Endothelial cell of umbilical vein (primary cell): ENCODE data around the gene CACTIN. TPM values are rescaled to one million over a fixed set of nuclear protein-coding genes. Genes with fewer than 3 reads are reported as not detected.

Source experiments
- BruUV-seq: library from RNA; stranded (reverse); fragments of 400-500 nt; replicated peaks from 2 replicates; lab custom pipeline; 2021; lab: Mats Ljungman, UMichigan
- CTCF ChIA-PET: fragments of 300-600, 350-600 bp; sonication (Branson Sonifier 250); formaldehyde crosslinking; loops from one replicate; lab custom pipeline; 2021; ENCODE audit warnings: antibody characterized with exemption, inconsistent platforms; lab: Charles Lee
- POLR2A ChIA-PET: fragments of 300-600, 350-600 bp; sonication (Branson Sonifier 250); formaldehyde crosslinking; loops from one replicate; lab custom pipeline; 2021; ENCODE audit warnings: antibody characterized with exemption, inconsistent platforms; lab: Charles Lee
- DNase-seq: peaks from one replicate; pipeline ENCODE4 v3.0.0-alpha.2; 2011; ENCODE audit warnings: low read depth, low spot score
- FAIRE-seq: peaks from 2 replicates; lab custom pipeline; 2011; peaks lifted over from hg19 to GRCh38; lab: Jason Lieb, UNC
- H2AFZ ChIP-seq: 2 replicates; pipeline ENCODE4 v1.6.0; 2012; ENCODE audit warnings: low read depth, low read length, control low read depth, inconsistent platforms
- H3K27ac ChIP-seq: 2 replicates; pipeline ENCODE4 v1.5.1; 2011; ENCODE audit warnings: low read depth, mild to moderate bottlenecking, control low read depth, low read length, moderate library complexity; ENCODE audit not compliant: insufficient read depth
- H3K27me3 ChIP-seq, 2 experiments: 2 replicates each; pipeline versions ENCODE4 v1.6.0 to v1.6.1; 2011; ENCODE audit warnings: low read length in 2 of 2, mixed read lengths in 1 of 2; ENCODE audit not compliant: control insufficient read depth in 2 of 2, insufficient read depth in 2 of 2
- H3K36me3 ChIP-seq, 2 experiments: 2 replicates in 1 of 2; 3 replicates in 1 of 2; pipeline ENCODE4 v1.5.1; 2011; ENCODE audit warnings: low read length in 2 of 2, mild to moderate bottlenecking in 1 of 2, moderate library complexity in 1 of 2; ENCODE audit not compliant: control insufficient read depth in 2 of 2, insufficient read depth in 2 of 2; ENCODE audit errors: extremely low read depth in 1 of 2
- H3K4me1 ChIP-seq: 3 replicates; pipeline ENCODE4 v1.5.1; 2011; ENCODE audit warnings: mild to moderate bottlenecking, low read length; ENCODE audit not compliant: control insufficient read depth, insufficient read depth; ENCODE audit errors: extremely low read depth
- H3K4me2 ChIP-seq: 2 replicates; pipeline ENCODE4 v1.6.1; 2011; ENCODE audit warnings: low read length, control low read depth, mixed read lengths; ENCODE audit not compliant: insufficient read depth
- H3K4me3 ChIP-seq, 3 experiments: fragments of 200-600 bp in 1 of 3; sonication (generic), shearing (Covaris generic) in 1 of 3; replicated peaks in 1 of 3; 2 replicates each; pipeline ENCODE4 v1.5.1; 2011 to 2016; ENCODE audit warnings: control low read depth in 3 of 3, low read length in 3 of 3, mild to moderate bottlenecking in 2 of 3, inconsistent platforms in 1 of 3, low read depth in 1 of 3, moderate library complexity in 1 of 3; ENCODE audit not compliant: insufficient read depth in 1 of 3
- H3K79me2 ChIP-seq: 2 replicates; pipeline ENCODE4 v1.6.0; 2012; ENCODE audit warnings: low read length, inconsistent platforms; ENCODE audit not compliant: control insufficient read depth, insufficient read depth
- H3K9ac ChIP-seq: replicated peaks from 2 replicates; pipeline ENCODE3; 2011; ENCODE audit warnings: low read length, control low read depth; ENCODE audit not compliant: insufficient read depth; ENCODE audit errors: extremely low read depth
- H3K9me1 ChIP-seq: replicated peaks from 3 replicates; pipeline ENCODE4 v1.6.0; 2011; ENCODE audit warnings: mild to moderate bottlenecking, low read length; ENCODE audit not compliant: control insufficient read depth, insufficient read depth; ENCODE audit errors: extremely low read depth
- H3K9me3 ChIP-seq: replicated peaks from 2 replicates; pipeline ENCODE4 v1.5.1; 2012; ENCODE audit warnings: low read length, inconsistent platforms; ENCODE audit not compliant: control insufficient read depth, insufficient read depth
- H4K20me1 ChIP-seq: replicated peaks from 2 replicates; pipeline ENCODE3; 2011; ENCODE audit warnings: mild to moderate bottlenecking, low read length; ENCODE audit not compliant: control insufficient read depth, insufficient read depth; ENCODE audit errors: extremely low read depth
- EZH2 ChIP-seq: IDR thresholded peaks from 2 replicates; pipeline ENCODE4 v1.6.1; 2012; ENCODE audit warnings: borderline replicate concordance, low read depth, mild to moderate bottlenecking, moderate library complexity, low read length, inconsistent platforms; ENCODE audit not compliant: severe bottlenecking
- FOS ChIP-seq: IDR thresholded peaks from 2 replicates; pipeline ENCODE4 v1.6.1; 2011; ENCODE audit warnings: mild to moderate bottlenecking, low read length, moderate library complexity, borderline replicate concordance; ENCODE audit not compliant: insufficient read depth
- GATA2 ChIP-seq: IDR thresholded peaks from 2 replicates; pipeline ENCODE4 v1.7.0; 2011; ENCODE audit warnings: low read depth, mild to moderate bottlenecking, moderate library complexity, mixed read lengths, low read length; ENCODE audit not compliant: insufficient read length, insufficient read depth
- JUN ChIP-seq: IDR thresholded peaks from 2 replicates; pipeline ENCODE4 v1.6.1; 2011; ENCODE audit warnings: borderline replicate concordance, low read depth; ENCODE audit not compliant: insufficient read length, insufficient read depth
- MYC ChIP-seq: IDR thresholded peaks from one replicate; pipeline ENCODE4 v1.6.1; 2011; ENCODE audit warnings: mild to moderate bottlenecking, low read depth, low read length
- POLR2A ChIP-seq: IDR thresholded peaks from 2 replicates; pipeline ENCODE4 v1.6.1; 2012; ENCODE audit warnings: low read depth, mild to moderate bottlenecking, control low read depth, low read length
- POLR2AphosphoS5 ChIP-seq: IDR thresholded peaks from 2 replicates; pipeline ENCODE4 v1.6.1; 2012; ENCODE audit warnings: low read depth, mild to moderate bottlenecking, control low read depth, low read length, moderate library complexity; ENCODE audit not compliant: insufficient read depth
- dilution Hi-C: fragments of 300-500 bp; cut with MboI; formaldehyde crosslinking; loops from one replicate; pipeline ENCODE4 v1.15.0; 2019; ENCODE audit warnings: low sequenced_read_pairs; ENCODE audit not compliant: extremely low pct_ligation_motif_present
- intact Hi-C: fragments of 100-400 bp; cut with micrococcal nuclease; formaldehyde crosslinking; loops from one replicate; pipeline ENCODE4 v1.10.0; 2022
- polyA plus RNA-seq, 4 experiments: library from polyadenylated mRNA; depleted of rRNA in 3 of 4; stranded (reverse) in 3 of 4; unstranded in 1 of 4; fragments of >200 nt; gene quantifications; 2 replicates each; pipeline versions ENCODE4 v1.2.1 to v1.2.3, GENCODE V29; 2011 to 2012; ENCODE audit warnings: missing spikeins in 1 of 4
- total RNA-seq: library from RNA; stranded (reverse); gene quantifications from 2 replicates; pipeline ENCODE4 v1.2.3, GENCODE V29; 2021
- TF ChIP-seq, protein P1 (sequence below), 2 donors: IDR thresholded peaks; 1 replicate in 1 of 2; 2 replicates in 1 of 2; pipeline ENCODE4 v1.5.1; 2011; ENCODE audit warnings: low read length in 2 of 2, mild to moderate bottlenecking in 2 of 2, moderate library complexity in 2 of 2, control low read depth in 1 of 2, inconsistent platforms in 1 of 2, low read depth in 1 of 2; ENCODE audit not compliant: insufficient read depth in 1 of 2; ENCODE audit errors: extremely low read depth in 1 of 2
- TF ChIP-seq, protein P2 (sequence below): IDR thresholded peaks from 2 replicates; pipeline ENCODE4 v1.6.1; 2011; ENCODE audit not compliant: insufficient read depth, insufficient read length

Gene CACTIN
- total and polyA plus RNA-seq, 2 donors (not counting 3 experiments of a cell fraction or from before 2014, with no cell fraction given) = 29.7 to 36.1 TPM

DNA sequence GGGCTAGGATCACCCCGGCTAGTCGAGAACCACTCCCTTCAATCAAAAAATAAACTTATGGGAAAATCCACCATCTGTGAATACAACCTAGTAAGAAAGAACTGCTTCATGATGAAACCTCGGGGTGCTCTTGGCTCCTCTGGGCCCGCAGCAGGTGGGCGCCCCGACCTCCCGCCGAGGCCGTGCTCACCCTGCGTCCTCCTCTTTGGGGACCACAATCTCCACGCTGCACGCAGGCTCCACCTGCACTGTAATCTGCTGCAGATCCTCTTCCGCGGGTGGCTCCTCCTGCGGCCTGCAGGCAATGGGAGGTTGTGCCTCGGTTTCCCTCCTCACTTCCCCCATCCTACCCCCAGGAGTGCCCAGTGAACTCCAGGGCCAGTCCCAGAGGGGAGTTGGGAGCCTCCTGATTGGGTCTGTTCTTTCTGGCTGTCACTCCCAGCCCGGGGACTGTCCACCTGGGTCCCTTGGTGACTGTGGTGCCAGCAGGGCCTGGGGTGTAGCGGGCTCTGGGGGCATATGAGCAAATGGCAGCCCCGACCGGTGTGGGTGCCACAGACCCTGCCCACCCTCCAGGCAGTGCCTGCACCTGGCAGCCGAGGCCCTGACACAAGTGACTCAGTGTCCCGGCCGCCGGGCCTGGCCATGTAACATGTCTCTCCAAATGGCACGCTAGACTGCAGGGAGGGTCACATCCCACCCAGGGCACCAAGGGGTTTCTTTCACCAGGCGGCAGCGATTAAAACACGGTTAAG lies 15.1 kb upstream of the CACTIN start:
- Histone ChIP-seq H3K36me3 (peaks cover 8 to 55% of the 10 kb centered on the region in 2 experiments), H3K79me2 (no peaks in the 10 kb centered on the region), H3K9me3 (no peaks in the 10 kb centered on the region), H3K27ac (no peak overlapping the region), H3K4me1 (no peaks in the 10 kb centered on the region), H3K9ac (no peak overlapping the region), H3K4me2 (no peak overlapping the region), H2AFZ (no peak overlapping the region), H3K27me3 (no peaks in the 10 kb centered on the region), H4K20me1 (no peaks in the 10 kb centered on the region), H3K4me3 (no peak overlapping the region), H3K9me1 (no peaks in the 10 kb centered on the region)
- intact Hi-C loops (no loop called here), dilution Hi-C loops (no loop called here)
- ChIA-PET CTCF (no interaction called here), POLR2A (interaction anchor here (0.7 kb wide), 1 partner anchor 11 kb away, joined by 7 read pairs; no protein-coding TSS in a partner anchor)
- TF ChIP-seq FOS (no peak), POLR2AphosphoS5 (no peak), POLR2A (no peak), GATA2 (no peak), JUN (no peak), EZH2 (no peak), MYC (no peak)
- TF ChIP-seq, protein P1, sequence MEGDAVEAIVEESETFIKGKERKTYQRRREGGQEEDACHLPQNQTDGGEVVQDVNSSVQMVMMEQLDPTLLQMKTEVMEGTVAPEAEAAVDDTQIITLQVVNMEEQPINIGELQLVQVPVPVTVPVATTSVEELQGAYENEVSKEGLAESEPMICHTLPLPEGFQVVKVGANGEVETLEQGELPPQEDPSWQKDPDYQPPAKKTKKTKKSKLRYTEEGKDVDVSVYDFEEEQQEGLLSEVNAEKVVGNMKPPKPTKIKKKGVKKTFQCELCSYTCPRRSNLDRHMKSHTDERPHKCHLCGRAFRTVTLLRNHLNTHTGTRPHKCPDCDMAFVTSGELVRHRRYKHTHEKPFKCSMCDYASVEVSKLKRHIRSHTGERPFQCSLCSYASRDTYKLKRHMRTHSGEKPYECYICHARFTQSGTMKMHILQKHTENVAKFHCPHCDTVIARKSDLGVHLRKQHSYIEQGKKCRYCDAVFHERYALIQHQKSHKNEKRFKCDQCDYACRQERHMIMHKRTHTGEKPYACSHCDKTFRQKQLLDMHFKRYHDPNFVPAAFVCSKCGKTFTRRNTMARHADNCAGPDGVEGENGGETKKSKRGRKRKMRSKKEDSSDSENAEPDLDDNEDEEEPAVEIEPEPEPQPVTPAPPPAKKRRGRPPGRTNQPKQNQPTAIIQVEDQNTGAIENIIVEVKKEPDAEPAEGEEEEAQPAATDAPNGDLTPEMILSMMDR (IDR thresholded peaks at IDR 0.05; ENCODE audit: extremely low read depth in 1 of 2, insufficient read depth in 1 of 2, low read depth in 1 of 2, low read length in 2 of 2) = no peak
- TF ChIP-seq, protein P2, sequence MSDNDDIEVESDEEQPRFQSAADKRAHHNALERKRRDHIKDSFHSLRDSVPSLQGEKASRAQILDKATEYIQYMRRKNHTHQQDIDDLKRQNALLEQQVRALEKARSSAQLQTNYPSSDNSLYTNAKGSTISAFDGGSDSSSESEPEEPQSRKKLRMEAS = no peak
- FAIRE-seq (no peak), DNase-seq (no peak)
- no TSS peak for BruUV-seq
